A172 (cell line): ENCODE data around the gene SPAG7. TPM values are rescaled to one million over a fixed set of nuclear protein-coding genes. Genes with fewer than 3 reads are reported as not detected.

Source experiments
- DNase-seq: peaks from one replicate; pipeline ENCODE4 v3.0.0-alpha.2; 2015; ENCODE audit warnings: low spot score
- total RNA-seq: library from RNA; depleted of rRNA; stranded (reverse); fragments of >200 nt; shearing (Covaris generic); gene quantifications from 2 replicates; pipeline ENCODE4 v1.2.3, GENCODE V29; 2014; rRNA removed

Gene SPAG7, protein sequence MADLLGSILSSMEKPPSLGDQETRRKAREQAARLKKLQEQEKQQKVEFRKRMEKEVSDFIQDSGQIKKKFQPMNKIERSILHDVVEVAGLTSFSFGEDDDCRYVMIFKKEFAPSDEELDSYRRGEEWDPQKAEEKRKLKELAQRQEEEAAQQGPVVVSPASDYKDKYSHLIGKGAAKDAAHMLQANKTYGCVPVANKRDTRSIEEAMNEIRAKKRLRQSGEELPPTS
- total RNA-seq = 74.4 and 90.6 TPM in 2 replicates

DNA sequence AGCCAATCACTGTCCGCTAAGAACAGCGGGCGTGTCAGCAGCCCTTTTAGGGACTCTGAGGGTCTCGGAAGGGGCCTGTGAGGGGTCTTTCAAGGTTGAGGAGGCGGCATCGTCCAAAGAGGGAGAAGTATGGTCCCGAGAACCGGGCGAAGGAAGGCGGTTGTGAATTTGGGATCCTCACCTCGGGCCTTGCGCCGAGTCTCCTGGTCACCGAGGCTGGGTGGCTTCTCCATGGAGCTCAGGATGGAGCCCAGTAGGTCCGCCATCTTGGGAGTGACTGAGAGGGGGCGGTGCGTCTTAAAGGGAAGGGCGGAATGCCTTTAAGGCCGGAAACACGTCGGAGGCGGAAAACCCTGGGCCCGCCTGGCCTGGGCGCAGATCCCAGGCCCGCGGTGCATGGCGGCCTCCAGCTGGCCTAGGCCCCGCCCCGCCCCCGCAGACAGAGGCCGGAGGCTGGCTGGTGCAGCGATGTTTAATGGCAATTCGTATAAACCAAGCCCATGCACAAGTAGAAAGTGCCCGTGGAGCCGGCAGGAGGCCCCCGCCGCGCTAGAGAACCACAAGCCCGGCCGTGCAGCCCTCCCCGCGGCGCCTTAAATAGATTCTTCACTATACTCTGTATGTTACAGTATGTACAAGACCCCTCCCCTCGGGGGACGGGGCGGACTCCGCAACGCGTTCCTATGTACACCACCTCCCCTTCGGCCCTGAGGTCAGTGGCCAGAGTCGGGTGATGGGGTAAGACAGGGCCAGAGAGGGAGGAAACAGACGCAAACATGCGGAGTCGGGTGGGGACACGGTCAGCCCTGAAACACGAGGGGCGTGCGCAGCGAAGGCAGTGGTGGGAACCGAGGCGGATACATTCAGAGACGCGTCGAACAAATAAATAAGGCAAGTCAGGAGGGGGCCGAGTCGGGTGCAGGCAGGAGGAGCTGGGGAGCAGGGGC lies at the start of gene SPAG7:
Gene SPAG7, minus strand, starts transcription at position 279 of the 947 bp plus-strand sequence. Its CDS starts 13 bp downstream, at position 266.
- DNase-seq = peak; percentile 95

DNA sequence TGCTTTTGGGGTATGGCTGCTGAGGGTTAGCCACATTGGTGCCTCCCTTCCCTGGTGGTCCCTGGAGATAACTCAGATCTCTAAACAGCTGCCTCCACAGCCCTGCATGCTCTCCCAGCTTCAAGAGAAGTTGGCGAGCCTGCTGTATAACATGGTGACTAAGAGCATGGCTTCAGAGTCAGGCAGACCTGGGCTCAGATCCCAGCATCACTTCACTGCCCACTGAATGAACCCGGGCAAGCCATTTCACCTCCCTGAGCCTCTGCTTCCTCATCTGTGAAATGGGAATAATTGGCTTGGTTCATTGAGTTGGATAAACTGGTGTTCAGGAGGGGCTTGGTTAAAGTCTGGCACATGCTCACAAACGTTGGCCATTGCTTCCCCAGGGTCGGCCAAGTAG lies 46.7 kb upstream of the SPAG7 start:
- no peak for DNase-seq

DNA sequence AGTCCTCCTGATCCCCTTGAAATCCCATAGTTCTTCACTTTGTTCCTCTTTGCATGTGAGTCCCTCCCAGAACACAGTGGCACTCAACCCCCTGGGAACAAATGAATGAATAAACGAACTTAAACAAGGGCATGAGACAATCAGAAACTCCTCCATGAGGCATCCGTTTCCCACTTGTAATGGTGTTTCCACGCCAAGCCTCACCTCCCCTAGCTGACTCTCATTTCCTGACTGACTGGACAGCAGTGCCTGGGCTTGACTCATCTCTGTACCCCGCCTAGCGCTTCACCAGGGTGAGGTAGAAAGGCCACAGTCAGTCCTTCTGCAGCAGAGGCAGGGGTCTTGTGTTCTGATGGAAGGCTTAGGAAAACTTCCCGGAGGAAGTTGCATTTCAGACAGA lies 44.3 kb upstream of the SPAG7 start:
- DNase-seq = peak; percentile 64

DNA sequence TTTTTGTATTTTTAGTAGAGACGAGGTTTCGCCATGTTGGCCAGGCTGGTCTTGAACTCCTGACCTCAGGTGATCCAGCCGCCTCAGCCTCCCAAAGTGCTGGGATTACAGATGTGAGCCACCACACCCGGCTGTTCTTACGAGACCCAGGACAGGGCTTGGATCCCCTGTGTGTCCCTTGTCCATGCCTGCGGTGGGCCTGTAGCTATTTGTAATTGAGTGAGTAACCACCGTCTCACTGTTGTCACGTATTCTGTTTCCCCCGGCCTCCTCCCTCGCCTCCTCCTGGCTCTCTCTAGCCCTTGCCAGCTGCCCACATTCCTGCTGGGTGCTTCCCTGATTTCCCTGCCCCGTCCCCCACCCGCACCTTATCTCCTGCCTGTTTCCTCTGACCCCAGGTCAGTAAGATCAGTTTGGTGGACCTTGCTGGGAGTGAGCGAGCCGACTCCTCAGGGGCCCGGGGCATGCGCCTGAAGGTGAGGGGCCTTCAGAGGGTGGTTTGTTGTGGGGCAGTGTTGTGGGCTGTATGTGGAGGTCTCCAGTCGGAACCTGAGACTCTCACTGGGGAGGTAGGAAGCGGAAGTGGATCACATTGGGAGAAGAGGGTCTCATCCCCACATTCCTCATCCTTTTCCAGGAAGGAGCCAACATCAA lies 35.7 kb upstream of the SPAG7 start:
- DNase-seq = no peak

GRCh38 chr17:5002121-5002788 lies 34.6 kb upstream of the SPAG7 start:
- no peak for DNase-seq

DNA sequence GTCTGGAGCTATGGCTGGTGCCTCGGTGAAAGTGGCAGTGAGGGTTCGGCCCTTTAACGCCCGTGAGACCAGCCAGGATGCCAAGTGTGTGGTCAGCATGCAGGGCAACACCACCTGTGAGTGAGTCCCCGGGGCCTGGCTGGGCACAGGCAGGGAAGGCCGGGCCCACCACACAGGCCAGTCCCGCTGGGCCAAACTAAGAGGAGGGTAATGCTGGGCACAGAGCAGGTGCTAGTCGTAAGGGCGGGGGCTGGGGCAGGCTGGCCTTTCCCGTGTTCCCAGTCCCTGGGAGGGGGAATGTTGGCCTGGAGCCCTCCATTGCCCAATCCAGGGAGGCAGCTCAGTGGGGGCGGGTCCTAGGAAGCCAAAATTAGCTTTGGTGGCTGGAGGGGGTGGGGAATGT lies 32.6 kb upstream of the SPAG7 start:
- DNase-seq = no peak

DNA sequence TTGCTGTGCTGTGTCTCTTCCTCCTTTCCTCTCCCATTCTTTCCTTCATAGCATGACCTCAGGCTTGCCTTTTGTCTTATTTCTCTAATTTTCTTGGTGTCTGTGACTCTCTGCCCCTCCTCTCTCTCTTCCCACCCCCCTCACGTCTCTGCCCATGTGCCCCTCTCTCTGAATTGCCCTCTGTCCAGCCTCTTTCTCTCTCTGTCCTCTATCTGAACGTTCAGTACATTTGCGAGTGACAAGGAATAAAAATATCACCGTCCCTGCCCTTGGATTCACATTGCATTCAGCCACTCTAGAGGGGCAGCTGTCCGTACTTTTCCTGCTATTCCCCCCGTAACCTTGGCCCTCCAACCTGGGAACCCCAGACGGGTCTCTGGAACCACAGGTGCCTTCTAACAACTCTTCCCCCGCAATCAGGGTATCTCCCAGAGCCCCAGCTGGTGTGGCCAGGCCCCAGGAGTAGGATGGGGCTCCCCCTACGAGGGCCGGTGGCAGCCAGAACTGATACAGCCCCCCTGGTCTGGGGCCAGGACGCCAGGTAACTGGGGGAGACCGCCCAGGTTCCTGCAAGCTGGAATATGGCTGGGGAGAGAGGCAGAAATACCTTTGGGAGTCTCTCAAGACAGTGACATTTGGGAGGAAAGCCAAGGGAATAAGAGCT lies 31.9 kb upstream of the SPAG7 start:
- DNase-seq = no peak

- DNase-seq = no peak
Measured at GRCh38 chr17:4998732-4999429, 31.3 kb upstream of the SPAG7 start.

DNA sequence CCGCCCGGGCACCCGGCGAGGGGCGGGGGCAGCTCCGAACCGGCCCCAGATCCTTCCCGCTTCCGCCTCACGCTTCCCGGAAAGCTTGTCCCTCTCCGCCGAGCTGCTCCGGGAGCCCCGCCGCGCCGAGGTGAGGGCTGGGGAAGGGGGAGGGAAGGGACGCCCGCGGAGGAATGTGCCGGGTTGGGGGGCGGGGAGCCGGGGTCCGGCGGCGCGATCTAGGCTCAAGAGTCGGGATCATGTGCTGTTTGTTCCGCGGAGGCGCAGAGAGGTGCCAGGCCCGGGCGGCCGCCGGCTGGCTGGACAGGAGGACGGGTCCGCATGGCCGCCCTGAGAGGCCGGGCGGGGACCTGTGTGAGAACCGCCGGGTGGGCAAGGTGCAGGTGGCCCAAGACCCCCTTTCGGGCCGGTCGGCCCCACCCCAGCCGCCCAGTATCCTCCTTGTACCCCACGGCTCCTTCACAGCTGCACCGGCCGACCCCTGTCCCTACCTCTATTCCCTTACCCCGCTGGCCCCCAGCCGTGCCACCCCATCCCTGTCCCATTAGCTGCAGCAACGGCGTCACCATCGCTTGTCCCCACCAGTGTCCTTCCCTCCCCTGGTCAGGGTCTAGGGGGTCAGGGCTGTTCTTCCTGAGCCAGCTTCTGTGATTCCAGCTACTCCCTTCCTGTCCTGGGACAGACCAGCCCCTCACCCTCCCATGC lies 30.6 kb upstream of the SPAG7 start:
- DNase-seq = no peak

DNA sequence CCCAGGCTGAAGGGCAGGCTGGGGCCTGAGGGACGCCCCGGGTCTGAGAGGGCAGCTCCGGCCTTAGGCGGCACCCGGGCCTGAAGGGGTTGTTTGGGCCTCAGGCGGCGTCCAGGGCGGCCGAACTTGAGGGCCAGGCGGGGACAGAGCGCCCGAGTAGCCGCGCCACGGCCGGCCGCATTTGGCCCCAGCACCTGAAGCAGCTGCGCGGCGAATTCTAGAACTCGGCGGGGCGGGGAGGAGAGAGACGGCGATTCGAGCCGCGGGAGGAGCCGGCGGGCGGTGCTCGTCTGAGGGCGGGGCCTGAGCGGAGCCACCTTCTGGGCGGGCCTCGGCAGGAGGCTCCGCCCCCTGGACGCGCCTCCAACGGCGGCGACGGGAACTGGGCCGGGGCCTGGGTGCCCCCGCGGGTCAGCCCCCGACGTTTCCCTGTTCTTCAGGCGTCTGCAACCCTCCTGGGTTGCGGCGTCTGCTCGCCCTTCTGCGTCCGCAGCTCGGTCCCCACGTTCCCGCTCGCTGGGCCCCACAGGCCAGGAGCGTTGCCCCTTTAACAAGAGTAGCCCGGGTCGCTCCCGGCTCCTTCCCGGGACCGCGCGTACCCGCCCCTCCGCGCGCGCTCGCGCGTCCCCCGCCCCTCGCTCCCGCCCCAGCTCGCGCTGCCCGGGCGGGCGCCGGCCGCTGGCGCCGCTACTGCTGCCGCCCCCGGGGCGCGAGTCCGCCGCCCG lies 29.8 kb upstream of the SPAG7 start, which contains the start of the genes INCA1 and KIF1C:
Gene INCA1, minus strand, starts transcription at position 221 of the 725 bp plus-strand sequence. CDS start 3,085 bp downstream, outside the sequence.
Gene KIF1C, plus strand, starts transcription at position 649 of the 725 bp plus-strand sequence. CDS start 2,297 bp downstream, outside the sequence.
- peak; percentile 79 for DNase-seq

DNA sequence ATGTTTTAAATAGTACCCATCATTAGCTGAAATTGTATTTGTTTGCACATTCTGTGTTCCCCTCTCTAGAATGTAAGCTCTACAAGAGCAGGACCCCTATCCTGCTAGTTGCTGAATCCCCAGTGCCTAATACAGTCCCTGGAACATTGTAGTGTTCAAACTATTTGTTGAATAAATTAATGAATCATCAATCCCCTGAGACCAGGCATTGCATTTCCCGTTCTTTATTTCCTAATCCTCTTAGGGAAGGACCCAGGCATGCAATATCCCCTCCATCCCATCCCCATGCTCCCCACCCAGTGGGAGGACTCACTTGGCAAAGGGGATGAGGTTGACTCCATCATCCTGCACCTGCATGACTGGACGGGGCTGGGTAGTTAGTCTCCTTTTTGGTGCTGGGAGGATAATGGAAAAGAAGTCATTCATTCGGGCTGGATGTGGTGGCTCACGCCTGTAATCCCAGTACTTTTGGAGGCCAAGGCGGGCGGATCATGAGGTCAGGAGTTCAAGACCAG lies 26.5 kb upstream of the SPAG7 start:
- DNase-seq = no peak

DNA sequence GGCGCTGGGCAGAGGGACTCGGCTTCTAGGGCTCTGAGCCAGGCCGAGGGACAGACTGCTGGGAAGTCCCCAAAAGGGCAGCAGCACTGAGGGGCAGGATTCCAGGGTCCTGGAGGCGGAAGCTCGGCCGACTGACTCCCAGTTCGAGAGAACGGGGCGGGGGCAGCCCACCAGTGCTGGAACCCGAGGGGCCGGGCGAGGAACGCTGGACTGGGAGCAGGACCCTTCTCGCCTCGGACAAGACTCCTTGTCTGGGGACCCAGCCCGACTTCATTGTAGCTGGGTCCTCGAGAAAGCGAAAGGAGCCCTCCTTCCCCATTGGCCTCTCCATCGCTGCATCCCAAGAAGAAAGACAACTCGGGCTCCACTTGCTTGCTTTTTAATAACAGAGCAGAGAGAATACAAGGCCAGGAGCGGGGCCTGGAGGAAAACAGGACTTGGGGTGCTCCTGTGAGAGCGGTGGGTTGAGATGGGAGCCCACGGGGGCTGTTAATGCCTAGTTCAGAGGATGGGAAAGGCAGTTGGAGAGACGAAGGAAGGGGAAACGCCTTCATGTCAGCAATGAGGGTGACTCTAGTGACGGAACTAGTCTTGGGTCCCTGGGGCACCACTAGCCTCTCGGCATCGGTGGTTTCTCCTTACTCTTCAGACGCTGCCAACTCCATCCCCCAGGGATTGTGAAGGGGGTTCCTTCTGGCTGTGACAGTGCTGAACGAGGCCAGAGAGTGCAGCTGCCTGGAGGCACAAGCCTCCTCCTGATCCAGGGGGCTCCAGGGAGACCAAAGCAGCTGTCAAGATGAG lies 20.4 kb upstream of the SPAG7 start:
- no peak for DNase-seq

DNA sequence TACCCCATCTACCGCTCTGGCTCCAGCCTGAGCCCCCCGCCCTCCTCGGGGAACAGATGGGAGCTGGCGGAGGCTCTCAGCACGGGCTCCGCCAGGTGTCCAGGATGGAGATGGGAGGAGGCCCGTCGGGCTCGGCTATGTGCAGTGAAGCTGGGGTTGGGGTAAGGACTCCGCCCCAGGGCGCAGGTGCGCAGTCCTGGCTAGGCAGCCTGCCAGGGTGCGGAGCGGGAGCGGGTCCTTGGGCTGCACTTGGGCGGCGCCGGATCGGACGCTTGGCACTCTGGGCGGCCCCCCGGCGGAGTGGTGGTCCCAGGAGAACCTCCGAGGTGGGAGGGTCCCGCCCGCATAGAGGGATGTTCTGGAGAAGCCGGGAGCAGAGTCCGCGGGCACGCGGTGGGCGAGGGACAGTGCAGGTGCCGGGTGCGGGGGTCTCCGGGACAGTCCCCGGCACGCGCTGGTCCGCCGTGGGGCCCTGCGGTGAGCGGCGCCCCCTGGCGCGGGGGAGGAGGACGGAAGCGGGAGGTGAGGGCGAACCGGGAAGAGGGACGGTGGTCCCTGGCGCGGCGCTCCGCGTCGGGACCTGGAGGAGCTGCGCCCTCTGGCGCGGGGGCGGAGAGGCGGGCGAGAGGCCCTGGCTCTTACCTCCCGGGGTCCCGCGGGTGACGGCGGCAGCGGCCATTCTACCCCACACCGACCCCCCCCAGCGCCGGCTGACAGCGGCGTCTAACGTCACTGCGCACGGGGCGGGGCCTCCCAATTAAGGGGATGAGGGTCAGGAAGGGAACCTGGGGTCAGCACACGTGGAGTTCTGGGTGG lies 19.5 kb upstream of the SPAG7 start, which contains the start of gene CAMTA2:
Gene CAMTA2, minus strand, starts transcription at position 725 of the 816 bp plus-strand sequence. CDS start 1,453 bp downstream, outside the sequence.
- DNase-seq = peak; percentile 42

DNA sequence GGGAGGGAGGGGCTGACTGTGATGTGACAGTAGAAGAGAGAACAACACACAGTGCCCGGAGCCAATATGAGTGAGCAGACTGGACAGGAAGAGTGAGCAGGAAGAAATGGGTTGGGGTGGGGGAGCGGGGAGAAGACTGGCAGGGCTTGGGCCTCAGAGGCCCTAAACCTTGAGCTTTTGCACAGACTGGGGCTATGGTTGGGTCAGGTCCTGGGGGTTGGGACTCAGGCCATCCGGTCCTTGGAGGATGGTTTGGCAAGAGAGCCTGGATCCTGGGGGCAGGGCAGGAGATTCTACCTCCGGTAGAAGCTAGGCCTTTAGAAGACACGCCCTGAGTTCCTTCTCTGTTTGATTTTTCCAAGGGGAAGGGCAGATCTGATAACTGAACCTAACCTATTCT lies 18.8 kb upstream of the SPAG7 start:
- DNase-seq = no peak

DNA sequence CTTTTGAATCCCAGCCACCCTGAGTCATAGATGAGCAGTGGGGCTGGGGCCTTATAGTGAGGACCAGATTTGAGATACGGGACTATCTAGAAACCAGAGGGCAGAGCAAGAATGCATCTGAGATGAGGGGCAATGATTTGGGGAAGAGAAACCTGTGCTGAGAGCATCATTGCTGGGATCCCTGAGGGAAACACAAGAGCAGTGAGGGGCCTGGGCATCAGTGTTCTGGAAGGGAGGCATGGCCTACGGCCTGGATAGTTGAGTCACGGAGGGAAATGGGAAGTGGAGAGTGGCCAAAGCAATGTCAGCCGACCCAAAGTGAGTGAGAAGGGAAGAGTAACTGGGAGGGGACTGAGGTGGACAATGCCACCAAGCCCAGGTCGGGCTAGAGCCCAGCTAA lies 14.7 kb upstream of the SPAG7 start:
- no peak for DNase-seq

- peak; percentile 46 for DNase-seq
Measured at GRCh38 chr17:4980644-4981216, 13.1 kb upstream of the SPAG7 start.

DNA sequence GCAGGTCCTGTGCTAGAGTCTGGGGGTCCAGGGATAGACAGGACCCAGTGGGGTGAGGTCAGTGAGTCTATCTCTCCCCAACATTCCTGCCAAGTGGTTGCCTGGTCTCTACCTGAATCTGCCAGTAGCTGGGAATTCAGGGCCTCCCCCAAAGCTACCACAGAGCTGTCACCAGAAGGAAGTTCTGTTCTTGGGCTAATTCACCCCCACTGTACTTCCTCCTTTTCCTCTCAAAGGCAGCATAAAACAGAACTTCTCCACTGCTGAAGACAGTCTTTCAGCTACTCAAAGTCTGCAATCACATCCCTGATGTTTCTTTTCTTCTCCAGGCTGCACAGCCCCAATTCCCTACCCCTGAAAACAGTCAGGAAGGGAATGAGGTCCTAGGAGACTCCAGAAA lies 11.1 kb upstream of the SPAG7 start:
- no peak for DNase-seq
